ENCODE results near the gene SMYD3.

- TF ChIP-seq CTCF (IDR thresholded peaks at IDR 0.05; ENCODE audit: low read depth, low read length, poor library complexity, severe bottlenecking), result no peak
- no peak for TF ChIP-seq EZH2phosphoT487 (IDR thresholded peaks at IDR 0.05; ENCODE audit: borderline replicate concordance, low read length)
Observed at GRCh38 chr1:246032984-246033383, 474.1 kb downstream of the SMYD3 start.

Data from DOHH2 (cell line).